Measurements from ENCODE around the gene PTPN6.

The PTPN6 gene

DNA sequence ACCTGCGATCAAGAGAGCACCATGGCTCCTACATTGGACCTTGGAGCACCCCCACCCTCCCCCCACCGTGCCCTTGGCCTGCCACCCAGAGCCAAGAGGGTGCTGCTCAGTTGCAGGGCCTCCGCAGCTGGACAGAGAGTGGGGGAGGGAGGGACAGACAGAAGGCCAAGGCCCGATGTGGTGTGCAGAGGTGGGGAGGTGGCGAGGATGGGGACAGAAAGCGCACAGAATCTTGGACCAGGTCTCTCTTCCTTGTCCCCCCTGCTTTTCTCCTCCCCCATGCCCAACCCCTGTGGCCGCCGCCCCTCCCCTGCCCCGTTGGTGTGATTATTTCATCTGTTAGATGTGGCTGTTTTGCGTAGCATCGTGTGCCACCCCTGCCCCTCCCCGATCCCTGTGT lies 9.4 kb upstream of the PTPN6 start:
- no peak for DNase-seq (ENCODE audit: low read depth in 2 of 2)

DNA sequence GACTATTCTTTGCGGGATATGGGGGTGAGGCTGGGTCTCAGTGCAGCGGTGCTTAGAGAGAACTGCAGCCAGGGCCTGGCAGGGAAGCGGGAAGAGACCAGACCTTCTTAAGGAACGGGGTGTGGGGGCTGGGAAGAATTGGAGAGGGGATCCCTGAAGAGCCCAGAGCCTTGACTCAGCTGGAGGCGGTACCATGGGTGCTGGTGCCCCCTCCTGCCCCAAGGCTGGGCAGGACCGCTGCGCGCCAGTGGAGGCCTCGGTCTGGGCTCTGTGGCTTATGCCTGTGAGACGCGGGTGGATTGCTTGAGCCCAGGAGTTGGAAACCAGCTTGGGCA lies 8.9 kb upstream of the PTPN6 start:
- DNase-seq (ENCODE audit: low read depth in 2 of 2) = no peak

DNA sequence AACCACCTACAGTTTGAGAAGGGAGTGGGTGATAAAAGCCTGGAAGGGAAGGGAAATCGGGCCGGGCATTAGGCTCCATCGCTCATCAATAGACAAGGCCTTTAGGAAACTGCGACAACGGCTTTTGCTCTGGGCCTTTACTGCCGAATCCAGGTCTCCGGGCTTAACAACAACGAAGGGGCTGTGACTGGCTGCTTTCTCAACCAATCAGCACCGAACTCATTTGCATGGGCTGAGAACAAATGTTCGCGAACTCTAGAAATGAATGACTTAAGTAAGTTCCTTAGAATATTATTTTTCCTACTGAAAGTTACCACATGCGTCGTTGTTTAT lies 7.8 kb upstream of the PTPN6 start:
- DNase-seq (ENCODE audit: low read depth in 2 of 2) = peak; percentile 85 to 87

DNA sequence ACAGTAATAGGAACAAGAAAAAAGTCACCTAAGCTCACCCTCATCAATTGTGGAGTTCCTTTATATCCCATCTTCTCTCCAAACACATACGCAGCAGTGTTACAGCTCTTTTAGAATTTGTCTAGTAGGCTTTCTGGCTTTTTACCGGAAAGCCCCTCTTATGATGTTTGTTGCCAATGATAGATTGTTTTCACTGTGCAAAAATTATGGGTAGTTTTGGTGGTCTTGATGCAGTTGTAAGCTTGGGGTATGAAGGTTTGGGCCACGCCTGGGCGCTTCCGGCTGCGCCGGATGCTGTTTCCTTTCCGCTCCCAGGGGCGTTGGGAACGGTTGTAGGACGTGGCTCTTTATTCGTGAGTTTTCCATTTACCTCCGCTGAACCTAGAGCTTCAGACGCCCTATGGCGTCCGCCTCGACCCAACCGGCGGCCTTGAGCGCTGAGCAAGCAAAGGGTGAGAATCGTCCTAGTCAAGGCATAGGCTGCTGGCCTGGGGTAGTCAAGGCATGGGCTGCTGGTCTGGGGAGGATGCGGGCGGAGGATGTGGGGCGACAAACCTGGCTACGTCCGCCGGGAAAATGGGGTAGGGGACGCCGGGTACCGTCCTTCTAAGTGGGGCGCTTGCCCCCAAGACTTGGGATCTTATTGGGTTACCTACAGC lies 7.3 kb upstream of the PTPN6 start, which contains the start of the genes C12orf57 and RNU7-1:
C12orf57 (plus strand) TSS at position 301 of the 659 bp plus-strand sequence; CDS start at position 401, 100 bp downstream.
RNU7-1 (plus strand) TSS at position 95 of the 659 bp plus-strand sequence.
- peak; percentile 89 for DNase-seq (ENCODE audit: low read depth in 2 of 2)

DNA sequence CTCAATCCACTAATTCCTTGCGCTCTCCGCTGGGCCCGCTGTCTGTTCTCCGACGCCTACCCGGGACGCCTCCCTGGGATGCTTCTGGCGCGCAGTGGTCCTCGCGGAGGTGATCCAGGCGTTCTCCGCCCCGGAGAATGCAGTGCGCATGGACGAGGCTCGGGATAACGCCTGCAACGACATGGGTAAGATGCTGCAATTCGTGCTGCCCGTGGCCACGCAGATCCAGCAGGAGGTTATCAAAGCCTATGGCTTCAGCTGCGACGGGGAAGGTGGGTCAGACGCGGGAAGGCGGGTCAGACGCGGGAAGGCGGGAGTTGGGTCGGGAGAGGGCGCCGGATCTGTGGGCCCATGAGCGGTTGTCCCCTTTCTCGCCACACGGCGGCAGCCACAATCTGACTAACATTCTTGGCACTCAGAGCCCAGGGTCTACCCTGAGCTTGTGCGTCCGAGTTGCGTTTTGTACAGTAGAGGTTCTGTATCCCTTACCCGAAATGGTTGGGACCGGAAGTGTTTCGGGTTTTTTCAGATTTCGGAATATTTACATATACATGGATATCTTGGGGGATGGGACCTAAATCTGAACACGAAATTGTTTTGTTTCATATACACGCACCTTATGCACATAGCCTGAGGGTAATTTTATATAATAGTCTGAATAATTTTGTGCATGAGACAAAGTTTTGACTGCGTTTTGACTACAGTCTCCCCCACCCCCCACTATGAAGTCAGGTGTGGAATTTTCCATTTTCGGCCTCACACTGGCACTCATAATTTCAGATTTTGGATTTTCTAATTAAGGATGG lies 6.6 kb upstream of the PTPN6 start:
- DNase-seq (ENCODE audit: low read depth in 2 of 2) = peak; percentile 86 to 88

DNA sequence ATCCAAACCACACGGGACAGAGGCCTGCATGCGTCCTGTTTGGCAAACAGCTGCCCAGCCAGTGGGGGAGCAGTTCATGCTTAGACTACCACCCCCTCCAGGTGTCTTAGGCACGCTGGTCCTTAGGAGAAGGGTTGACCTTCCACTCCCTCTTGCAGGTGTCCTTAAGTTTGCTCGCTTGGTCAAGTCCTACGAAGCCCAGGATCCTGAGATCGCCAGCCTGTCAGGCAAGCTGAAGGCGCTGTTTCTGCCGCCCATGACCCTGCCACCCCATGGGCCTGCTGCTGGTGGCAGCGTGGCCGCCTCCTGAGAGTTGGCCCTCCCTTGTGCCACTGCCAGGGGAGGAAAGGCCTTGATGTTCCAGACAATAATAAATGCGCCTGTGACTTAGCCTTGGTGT lies 5.5 kb upstream of the PTPN6 start:
- no peak for DNase-seq (ENCODE audit: low read depth in 2 of 2)

DNA sequence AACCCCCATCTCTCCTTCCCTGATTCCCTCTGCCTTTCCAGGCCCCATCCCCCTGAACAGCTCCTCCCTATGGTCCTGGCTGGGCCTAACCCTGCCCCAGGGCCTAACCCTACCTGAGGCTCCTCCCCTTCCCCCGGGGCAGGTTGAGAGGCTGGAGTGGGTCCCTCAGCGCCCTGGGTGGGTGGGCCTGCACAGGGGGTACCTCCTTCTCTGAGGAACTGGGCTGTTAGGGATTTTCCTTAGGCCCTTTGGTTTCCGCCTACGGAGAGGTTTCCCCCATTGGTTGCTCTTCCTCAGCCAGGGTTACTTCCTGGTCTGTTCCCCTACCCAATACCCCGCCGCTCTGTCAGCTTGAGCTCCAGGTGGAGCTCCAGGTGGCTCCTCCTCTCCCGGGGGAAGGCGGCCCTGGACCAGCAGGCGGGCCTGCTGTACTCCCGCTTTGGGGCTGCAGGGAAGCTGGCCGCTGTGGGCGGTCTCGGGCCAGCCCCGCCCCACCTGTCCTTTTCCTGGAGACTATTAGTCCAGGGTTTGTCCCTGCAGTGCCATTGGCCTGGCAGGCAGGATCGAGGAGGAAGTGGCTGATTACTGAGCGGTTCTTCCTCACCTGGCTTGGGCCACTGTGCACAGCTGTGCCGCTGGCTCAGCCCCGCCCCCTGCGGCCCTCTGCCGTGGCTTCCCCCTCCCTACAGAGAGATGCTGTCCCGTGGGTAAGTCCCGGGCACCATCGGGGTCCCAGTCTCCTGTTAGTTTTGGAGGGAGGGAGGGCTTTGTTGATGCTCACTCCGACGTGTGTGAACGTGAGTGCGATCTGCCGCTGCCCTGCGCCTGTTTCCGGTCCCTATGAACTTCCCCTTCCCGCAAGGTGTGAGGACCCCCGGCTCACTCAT lies 4.9 kb upstream of the PTPN6 start:
- DNase-seq (ENCODE audit: low read depth in 2 of 2) = no peak

DNA sequence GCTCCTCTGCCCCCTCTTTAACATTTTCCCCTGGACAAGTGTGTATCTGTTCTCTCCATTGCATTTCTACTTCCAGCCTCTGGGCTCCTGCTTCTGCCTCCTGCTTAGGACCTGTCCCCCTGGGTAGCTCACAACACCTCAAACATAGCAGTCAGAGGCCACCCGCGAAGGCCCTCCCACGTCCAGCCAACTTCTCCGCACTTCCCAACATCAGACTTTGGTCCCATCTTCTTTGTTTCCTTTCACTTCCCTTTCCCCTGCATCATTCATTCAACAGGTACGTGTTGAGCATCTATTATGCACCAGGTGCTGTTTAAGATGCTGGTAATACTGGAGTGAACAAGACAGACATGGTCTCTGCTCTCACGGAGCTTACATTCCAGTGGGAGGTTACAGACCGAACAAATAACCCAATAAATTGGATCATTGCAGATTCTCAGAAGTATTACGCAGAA lies 4.2 kb upstream of the PTPN6 start:
- no peak for DNase-seq (ENCODE audit: low read depth in 2 of 2)

DNA sequence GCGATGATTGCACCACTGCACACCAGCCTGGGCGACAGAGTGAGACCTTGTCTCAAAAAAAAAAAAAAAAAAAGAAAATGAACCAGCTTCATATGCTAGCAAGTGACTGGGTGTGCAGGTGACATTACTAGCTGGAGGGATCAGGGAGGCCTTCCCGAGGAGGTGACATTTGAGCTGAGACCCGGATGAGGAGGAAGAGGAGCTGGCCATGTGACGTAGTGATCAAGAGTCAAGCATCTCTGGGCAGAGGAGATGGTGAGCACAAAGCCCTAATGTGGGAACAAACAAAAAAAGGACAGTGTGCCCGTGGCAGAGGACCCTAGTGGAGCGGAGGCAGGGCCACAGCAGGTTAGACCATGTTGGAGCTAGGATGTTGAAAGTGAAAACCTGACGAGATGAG lies 3.5 kb upstream of the PTPN6 start:
- no peak for DNase-seq (ENCODE audit: low read depth in 2 of 2)

DNA sequence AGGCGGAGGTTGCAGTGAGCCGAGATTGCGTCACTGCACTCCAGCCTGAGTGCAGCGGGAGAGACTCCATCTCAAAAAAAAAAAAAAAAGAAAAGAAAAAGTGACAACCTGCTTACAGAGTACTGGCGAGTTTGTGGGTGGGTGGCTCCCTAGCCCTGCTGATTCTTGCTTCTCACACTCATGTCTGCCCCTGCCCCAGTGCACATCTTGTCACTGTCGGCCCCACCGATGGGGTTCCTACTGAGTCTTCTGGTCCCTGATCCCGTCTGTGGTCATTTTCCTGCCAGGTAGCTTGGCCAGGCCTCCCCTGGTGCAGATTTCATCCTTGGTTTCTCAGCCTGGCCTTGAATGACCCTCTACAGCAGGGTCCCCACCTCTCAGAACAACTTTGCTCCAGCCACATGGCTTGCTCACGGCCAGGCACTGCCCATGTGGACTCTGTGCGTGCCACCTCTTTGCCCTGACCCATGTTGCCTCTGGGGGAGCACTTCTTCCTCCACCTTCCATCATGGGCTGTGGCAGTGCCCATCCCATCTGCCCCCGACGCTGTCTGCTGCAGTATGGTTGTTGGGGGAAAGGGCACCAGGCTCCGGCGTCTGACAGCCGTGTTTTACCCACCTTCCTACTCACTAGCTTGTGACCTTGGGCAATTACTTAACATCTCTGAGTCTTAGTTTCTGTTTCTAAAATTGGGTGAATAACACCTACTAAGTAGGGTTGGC lies 2.1 kb upstream of the PTPN6 start:
- no peak for DNase-seq (ENCODE audit: low read depth in 2 of 2)

DNA sequence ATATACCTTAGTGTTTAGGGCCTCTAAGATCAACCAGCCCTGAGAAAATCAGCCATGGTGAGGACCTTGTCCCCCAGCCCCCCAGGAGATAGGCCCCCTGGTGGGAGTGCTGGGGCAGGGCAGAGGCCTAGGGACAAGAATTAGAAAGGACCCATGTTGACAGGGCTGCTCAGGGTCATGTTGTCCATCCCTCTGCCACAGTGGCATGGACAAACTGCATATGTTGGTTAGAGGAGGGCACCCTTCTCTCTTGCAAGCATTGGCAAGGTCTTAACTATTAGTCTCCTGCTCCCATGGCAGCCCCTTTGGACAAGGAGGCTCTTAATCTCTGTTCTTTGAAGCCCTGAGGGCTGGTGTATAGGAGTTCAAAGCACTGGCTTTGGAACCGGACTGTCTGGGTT lies 755 bp upstream of the PTPN6 start:
- DNase-seq (ENCODE audit: low read depth in 2 of 2) = no peak

DNA sequence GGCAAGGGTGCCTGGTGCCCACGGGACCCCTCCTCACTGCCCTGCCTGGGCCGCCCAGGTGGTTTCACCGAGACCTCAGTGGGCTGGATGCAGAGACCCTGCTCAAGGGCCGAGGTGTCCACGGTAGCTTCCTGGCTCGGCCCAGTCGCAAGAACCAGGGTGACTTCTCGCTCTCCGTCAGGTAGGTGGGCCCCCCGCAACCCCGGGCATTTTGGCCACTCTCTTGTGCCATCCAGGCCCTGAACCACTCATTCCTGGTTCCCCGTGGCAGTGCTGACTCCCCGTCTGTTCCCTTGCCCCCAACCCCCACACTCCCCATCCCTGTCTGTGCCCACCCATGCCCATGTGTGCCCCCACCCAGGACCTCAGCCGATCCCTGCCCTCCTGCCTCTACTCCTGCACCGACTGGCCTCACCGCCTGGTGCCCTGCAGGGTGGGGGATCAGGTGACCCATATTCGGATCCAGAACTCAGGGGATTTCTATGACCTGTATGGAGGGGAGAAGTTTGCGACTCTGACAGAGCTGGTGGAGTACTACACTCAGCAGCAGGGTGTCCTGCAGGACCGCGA lies 480 bp downstream of the PTPN6 start:
- DNase-seq (ENCODE audit: low read depth in 2 of 2) = no peak

DNA sequence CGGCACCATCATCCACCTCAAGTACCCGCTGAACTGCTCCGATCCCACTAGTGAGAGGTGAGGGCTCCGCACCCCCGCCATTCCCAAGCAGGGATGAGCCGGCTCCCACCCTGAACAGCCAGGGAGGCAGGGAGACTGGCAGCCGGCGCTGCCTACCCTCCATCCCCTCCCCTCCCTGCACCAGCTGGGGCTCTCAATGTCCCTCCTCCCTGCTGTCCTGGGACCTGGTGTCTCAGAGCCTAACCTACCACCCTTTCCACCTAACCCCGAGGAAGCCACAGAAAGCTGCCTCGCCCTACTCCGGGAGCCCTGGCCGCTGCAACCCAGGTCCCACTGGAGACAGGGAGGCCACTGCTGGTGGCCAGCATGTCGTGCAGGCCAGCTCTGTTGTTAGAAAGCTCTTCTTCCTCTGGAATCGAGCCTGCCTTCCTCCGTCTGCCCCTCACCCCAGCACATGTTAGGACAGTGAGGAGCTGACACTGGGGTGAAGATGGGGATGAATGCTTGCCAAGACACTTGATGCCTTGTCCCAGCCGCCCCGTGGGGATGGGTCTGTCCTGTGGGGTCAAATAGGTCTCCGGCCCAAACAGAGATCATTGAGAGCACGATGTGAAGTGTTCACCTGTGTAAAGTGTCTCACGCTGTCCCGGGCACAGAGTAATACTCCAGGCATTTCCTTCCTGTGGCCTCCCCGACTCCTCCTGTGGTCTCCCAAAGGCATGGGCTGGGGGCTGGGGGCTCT lies 1.1 kb downstream of the PTPN6 start:
- DNase-seq (ENCODE audit: low read depth in 2 of 2) = no peak

DNA sequence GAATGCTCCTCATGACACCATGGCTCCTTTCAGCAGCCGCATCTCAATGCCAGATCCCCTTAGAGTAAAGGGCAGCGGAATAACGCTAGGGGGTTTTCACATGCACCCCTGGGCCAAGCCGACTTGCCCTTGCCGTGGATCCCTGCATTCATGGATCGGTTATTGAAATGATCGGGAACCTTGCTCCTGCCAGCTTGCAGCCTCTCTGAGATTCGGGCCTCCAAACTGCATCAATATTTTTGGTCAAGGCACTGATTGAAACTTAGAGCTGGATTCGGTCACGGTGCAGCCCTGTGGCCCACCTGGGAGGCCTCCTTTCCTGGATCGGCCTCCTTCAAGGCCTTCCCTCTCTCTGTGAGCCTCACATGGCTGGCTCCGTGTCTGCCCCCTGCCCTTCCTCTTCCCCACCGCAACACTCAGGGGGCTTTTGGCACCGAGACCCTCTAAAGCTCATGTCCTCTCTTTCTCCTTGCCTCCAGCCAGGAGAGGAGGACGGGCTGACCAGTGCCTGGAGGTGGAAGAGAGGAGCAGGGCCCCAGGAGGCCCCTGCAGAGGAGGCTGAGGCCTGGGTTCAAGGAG lies 1.8 kb downstream of the PTPN6 start:
- no peak for DNase-seq (ENCODE audit: low read depth in 2 of 2)

DNA sequence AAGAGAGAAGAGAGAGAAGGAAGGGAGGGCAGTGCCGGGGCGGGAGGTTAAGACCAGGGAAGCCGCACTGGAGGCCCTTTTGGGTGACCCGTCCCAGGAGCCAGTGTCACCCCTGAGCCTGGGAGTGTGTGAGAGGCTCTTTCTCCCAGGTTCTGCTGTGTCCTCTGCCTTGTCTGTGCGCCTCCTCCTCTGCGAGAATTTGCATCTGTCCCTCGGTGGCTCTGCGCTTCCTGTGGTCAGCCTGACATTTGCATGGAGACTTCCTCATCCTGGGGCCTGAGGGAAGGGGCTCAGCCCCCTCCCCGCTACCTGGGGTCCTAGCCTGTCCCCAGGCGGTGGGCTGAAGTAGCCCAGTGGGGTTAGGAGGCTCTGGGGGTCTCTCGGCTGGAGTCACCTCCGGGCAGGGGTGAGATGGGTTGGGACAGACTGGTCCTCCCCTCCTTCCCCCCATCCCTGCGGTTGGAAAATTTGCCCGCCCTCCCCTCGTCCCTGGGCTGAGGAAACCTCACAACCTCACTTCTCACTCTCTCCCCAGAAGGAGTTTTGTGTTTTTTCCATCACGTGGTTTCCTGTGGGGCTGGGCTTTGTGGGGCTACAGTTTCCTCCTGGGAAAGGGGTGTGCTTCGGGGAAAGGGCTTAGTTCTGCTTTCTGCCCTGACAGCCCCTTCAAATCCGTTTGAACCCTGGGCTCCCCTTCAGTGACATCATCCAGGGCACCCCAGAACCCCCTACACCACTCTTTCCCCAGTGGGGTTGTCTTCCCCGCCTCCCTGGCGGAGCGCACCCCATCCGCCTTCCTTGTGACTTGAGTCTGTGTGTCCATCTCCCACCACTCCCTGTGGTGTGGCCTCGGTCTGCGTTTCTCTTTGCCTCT lies 2.5 kb downstream of the PTPN6 start:
- DNase-seq (ENCODE audit: low read depth in 2 of 2) = peak; percentile 44

DNA sequence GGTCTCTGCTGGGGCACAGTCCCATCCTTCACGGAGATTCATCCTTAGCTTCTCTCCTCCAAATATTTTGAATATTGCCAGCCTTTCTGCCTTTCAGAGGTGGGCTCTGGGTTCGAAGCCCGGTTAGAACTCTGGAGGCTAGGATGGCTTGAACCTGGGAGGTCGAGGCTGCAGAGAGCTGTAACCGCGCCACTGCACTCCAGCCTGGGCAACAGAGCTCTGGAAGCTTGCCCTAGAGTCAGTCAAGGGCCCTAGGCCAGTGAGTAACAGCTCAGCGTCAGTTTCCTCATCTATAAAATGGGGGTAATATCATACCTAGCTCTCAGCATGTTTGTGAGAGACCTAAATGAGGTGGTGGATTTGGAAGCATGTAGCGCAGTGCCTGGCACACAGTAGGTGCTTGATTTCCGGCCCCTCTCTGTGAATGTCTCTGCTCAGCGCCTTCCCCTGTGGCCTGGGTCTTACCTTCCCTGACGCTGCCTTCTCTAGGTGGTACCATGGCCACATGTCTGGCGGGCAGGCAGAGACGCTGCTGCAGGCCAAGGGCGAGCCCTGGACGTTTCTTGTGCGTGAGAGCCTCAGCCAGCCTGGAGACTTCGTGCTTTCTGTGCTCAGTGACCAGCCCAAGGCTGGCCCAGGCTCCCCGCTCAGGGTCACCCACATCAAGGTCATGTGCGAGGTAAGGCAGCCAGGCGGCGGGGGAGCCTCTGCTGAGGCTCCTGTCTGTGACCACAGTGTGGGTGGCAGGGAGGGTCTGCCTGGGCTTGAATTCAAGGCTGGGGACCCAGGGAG lies 3.4 kb downstream of the PTPN6 start:
- DNase-seq (ENCODE audit: low read depth in 2 of 2) = no peak

DNA sequence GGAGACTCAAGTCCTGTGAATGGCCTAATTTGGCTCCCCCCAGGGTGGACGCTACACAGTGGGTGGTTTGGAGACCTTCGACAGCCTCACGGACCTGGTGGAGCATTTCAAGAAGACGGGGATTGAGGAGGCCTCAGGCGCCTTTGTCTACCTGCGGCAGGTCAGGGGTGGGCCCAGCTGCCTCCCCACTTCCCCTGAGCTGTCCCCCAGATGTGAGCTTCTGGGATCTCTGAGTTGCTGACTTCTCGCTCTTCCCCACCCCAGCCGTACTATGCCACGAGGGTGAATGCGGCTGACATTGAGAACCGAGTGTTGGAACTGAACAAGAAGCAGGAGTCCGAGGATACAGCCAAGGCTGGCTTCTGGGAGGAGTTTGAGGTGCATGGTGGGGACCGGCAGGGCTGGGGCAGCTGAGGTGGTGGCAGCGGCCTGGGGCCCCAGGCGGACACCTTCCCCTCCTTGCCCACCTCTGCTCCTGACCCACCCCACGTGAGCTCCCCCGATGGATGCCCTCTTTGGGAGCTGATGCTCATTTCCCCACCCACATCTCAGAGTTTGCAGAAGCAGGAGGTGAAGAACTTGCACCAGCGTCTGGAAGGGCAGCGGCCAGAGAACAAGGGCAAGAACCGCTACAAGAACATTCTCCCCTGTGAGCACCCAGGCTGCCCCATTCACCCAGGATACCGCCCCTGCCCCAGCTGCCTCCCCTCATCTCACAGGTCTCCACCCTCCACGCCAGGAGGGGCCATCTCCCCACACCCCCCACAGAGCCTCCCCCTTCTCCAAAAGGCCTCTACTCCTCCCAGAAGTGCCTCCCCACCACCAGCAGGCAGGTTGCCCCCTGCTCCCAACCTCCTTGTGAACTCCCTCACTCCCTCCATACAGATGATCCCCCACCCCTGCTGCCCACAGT lies 4.2 kb downstream of the PTPN6 start:
- no peak for DNase-seq (ENCODE audit: low read depth in 2 of 2)
